Psoas muscle (tissue), 8 donors: ENCODE results near the gene SRPRB. TPM values are rescaled to one million over a fixed set of nuclear protein-coding genes. Genes with fewer than 3 reads are reported as not detected.

Experiments used
- ATAC-seq, 4 donors: fragments of 200-7000 bp; cut with Tn5 transposase; one replicate each; pipeline ENCODE4 v1.9.1; 2020; ENCODE audit warnings: moderate library complexity in 3 of 4, mild to moderate bottlenecking in 2 of 4
- DNase-seq, 2 donors: peaks; one replicate each; pipeline ENCODE4 v3.0.0-alpha.2; 2020
- H3K27ac ChIP-seq: fragments of 200-600 bp; one replicate; pipeline ENCODE4 v1.8.0; 2022
- H3K27me3 ChIP-seq, 3 donors: fragments of 200-600 bp in 1 of 3; one replicate each; pipeline versions ENCODE4 v1.6.1 to v1.8.0; 2013 to 2022; ENCODE audit warnings: low read length in 2 of 3, mild to moderate bottlenecking in 2 of 3, moderate library complexity in 1 of 3; ENCODE audit not compliant: insufficient read depth in 3 of 3
- H3K36me3 ChIP-seq, 2 donors: fragments of 200-600 bp in 1 of 2; one replicate each; pipeline versions ENCODE4 v1.6.1 to v1.8.0; 2013 to 2022; ENCODE audit warnings: low read depth in 1 of 2, mild to moderate bottlenecking in 1 of 2, moderate library complexity in 1 of 2; ENCODE audit not compliant: insufficient read depth in 1 of 2
- H3K4me1 ChIP-seq: fragments of 200-600 bp; one replicate; pipeline ENCODE4 v1.8.0; 2022
- H3K4me3 ChIP-seq: fragments of 200-600 bp; one replicate; pipeline ENCODE4 v1.8.0; 2022; ENCODE audit warnings: mild to moderate bottlenecking
- H3K9me3 ChIP-seq: fragments of 200-600 bp; one replicate; pipeline ENCODE4 v1.8.0; 2022
- CTCF ChIP-seq: fragments of 200-600 bp; IDR thresholded peaks from one replicate; pipeline ENCODE4 v1.8.0; 2022; ENCODE audit warnings: antibody characterized with exemption
- WGBS, 3 donors: extraction: QIAGEN DNeasy Blood & Tissue Kit; methylation state at CpG; one replicate each; pipeline versions ENCODE4 v1.1.6 to v1.1.7; 2013; 5-methylcytosine and 5-hydroxymethylcytosine counted together
- intact Hi-C, 2 donors: fragments of 100-400 bp; cut with DNase I; formaldehyde crosslinking; loops; one replicate each; pipeline versions ENCODE4 v1.11.0 to v1.14.2; 2022
- polyA plus RNA-seq, 3 donors: library from polyadenylated mRNA; stranded (reverse); fragments of 200-250 nt; gene quantifications; one replicate each; pipeline ENCODE4 v1.2.3, GENCODE V29; 2013
- total RNA-seq, 4 donors: library from RNA; stranded (reverse); fragmentation: NEBNext Ultra II Directional in 2 of 4; extraction: Animal tissue kit (Norgen Biotek cat#: 25700) in 2 of 4; gene quantifications; one replicate each; pipeline versions ENCODE4 v1.2.1 to v1.2.4, GENCODE V29; 2021 to 2023
- donor health status: healthy with polysubstance abuse.
- donor health status: DM: no; HTN: no; CAD: no; lungs with moderate emphysema.
- donor health status: Bipolar disorder and iron deficiency.
- donor health status: healthy.
- donor health status: DM: yes; HTN: yes; CAD: no.
- donor health status: DM: no; HTN: no; CAD: no.
- donor health status: DM: no; HTN: no; CAD: no.
- donor health status: DM: yes; HTN: yes; CAD: no.

Gene SRPRB
- total and polyA plus RNA-seq, 7 donors, result 28.0 to 70.4 (median 45.0) TPM

- Histone ChIP-seq H3K36me3 (no peaks in the 10 kb centered on the region), H3K4me3 (no peak overlapping the region), H3K27me3 (no peaks in the 10 kb centered on the region), H3K4me1 (no peaks in the 10 kb centered on the region), H3K27ac (no peak overlapping the region), H3K9me3 (no peaks in the 10 kb centered on the region)
- ATAC-seq, result no peak
- WGBS, 3 donors, result 93 to 95% (median 95%) methylated on average over 14 of the region's 14 CpGs
- intact Hi-C loops, result no loop called here
- no peak for DNase-seq
- no peak for TF ChIP-seq CTCF
These were observed 29.2 kb downstream of the SRPRB start for GRCh38 chr3:133834621-133835417.

- Histone ChIP-seq H3K4me3 (no peak overlapping the region), H3K36me3 (no peaks in the 10 kb centered on the region), H3K4me1 (no peaks in the 10 kb centered on the region), H3K9me3 (no peaks in the 10 kb centered on the region), H3K27ac (no peak overlapping the region), H3K27me3 (no peaks in the 10 kb centered on the region)
- ATAC-seq (no peak), DNase-seq (no peak)
- intact Hi-C loops, result no loop called here
- TF ChIP-seq CTCF, result no peak
- whole genome bisulfite sequencing, 3 donors, result 89 to 96% (median 91%) methylated on average over 3 of the region's 3 CpGs
These were observed 29.8 kb downstream of the SRPRB start for GRCh38 chr3:133835418-133835743.

GRCh38 chr3:133835961-133836360 is 30.3 kb downstream of the SRPRB start:
- H3K9me3 ChIP-seq, result no peaks in the 10 kb centered on the region
- no peak overlapping the region for H3K27ac ChIP-seq
- no peak for ATAC-seq
- no peaks in the 10 kb centered on the region for H3K27me3 ChIP-seq
- DNase-seq, result no peak
- no peak for TF ChIP-seq CTCF
- H3K4me3 ChIP-seq, result no peak overlapping the region
- H3K4me1 ChIP-seq, result no peaks in the 10 kb centered on the region
- WGBS, 3 donors, result 78 to 95% (median 84%) methylated on average over 4 of the region's 4 CpGs
- no peaks in the 10 kb centered on the region for H3K36me3 ChIP-seq
- intact Hi-C loops, result no loop called here

GRCh38 chr3:133836497-133837158 is 31.0 kb downstream of the SRPRB start:
- no peak overlapping the region for H3K4me3 ChIP-seq
- H3K27me3 ChIP-seq, result no peaks in the 10 kb centered on the region
- H3K4me1 ChIP-seq, result no peaks in the 10 kb centered on the region
- intact Hi-C loops, result no loop called here
- H3K27ac ChIP-seq, result no peak overlapping the region
- no peaks in the 10 kb centered on the region for H3K9me3 ChIP-seq
- no peaks in the 10 kb centered on the region for H3K36me3 ChIP-seq
- no peak for ATAC-seq
- WGBS, 3 donors, result 85 to 92% (median 86%) methylated on average over 6 of the region's 6 CpGs
- DNase-seq, result no peak
- no peak for TF ChIP-seq CTCF
